Measurements from ENCODE around the gene BMP2K.
"Not testable (repeated sequence)": the region's sequence is repeated elsewhere in the genome, so short reads cannot be mapped to it uniquely, and the experiment has no call there.

DNA sequence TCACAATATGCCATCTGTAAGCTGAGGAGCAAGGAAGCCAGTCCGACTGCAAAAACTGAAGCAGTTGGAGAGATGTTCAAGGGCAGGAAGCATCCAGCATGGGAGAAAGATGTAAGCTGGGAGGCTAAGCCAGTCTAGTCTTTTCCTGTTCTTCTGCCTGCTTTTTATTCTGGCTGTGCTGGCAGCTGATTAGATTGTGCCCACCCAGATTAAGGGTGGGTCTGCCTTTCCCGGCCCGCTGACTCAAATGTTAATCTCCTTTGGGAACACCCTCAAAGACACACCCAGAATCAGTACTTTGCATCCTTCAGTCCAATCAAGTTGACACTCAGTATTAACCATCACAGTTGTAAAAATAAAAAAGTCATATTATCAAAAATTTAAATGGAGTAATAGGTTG is 63.5 kb downstream of the BMP2K start:
- TF ChIP-seq, protein P1, sequence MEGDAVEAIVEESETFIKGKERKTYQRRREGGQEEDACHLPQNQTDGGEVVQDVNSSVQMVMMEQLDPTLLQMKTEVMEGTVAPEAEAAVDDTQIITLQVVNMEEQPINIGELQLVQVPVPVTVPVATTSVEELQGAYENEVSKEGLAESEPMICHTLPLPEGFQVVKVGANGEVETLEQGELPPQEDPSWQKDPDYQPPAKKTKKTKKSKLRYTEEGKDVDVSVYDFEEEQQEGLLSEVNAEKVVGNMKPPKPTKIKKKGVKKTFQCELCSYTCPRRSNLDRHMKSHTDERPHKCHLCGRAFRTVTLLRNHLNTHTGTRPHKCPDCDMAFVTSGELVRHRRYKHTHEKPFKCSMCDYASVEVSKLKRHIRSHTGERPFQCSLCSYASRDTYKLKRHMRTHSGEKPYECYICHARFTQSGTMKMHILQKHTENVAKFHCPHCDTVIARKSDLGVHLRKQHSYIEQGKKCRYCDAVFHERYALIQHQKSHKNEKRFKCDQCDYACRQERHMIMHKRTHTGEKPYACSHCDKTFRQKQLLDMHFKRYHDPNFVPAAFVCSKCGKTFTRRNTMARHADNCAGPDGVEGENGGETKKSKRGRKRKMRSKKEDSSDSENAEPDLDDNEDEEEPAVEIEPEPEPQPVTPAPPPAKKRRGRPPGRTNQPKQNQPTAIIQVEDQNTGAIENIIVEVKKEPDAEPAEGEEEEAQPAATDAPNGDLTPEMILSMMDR (IDR thresholded peaks at IDR 0.05): not testable (repeated sequence)
- not testable (repeated sequence) for TF ChIP-seq POLR2A (IDR thresholded peaks at IDR 0.05)

All from testis (tissue), 2 donors.